VCaP (cell line): ENCODE data around the gene SAC3D1.

Source experiments
- H3K27ac ChIP-seq: fragments of 450-650 bp; 2 replicates; pipeline ENCODE4 v1.5.1; 2017
- TF ChIP-seq, protein P1 (sequence below): fragments of 450-650 bp; conservative IDR thresholded peaks from 2 replicates; pipeline ENCODE4 v1.5.1; 2017; ENCODE audit warnings: mild to moderate bottlenecking, moderate library complexity

The SAC3D1 gene

GRCh38 chr11:65040847-65041622, at the start of gene SAC3D1:
TSS of gene SAC3D1 (plus strand) at chr11:65041210. CDS start at chr11:65041293, 83 bp downstream.
- TF ChIP-seq, protein P1, sequence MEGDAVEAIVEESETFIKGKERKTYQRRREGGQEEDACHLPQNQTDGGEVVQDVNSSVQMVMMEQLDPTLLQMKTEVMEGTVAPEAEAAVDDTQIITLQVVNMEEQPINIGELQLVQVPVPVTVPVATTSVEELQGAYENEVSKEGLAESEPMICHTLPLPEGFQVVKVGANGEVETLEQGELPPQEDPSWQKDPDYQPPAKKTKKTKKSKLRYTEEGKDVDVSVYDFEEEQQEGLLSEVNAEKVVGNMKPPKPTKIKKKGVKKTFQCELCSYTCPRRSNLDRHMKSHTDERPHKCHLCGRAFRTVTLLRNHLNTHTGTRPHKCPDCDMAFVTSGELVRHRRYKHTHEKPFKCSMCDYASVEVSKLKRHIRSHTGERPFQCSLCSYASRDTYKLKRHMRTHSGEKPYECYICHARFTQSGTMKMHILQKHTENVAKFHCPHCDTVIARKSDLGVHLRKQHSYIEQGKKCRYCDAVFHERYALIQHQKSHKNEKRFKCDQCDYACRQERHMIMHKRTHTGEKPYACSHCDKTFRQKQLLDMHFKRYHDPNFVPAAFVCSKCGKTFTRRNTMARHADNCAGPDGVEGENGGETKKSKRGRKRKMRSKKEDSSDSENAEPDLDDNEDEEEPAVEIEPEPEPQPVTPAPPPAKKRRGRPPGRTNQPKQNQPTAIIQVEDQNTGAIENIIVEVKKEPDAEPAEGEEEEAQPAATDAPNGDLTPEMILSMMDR: no peak
- peak within 1 kb of the TSS; percentile 95 for H3K27ac ChIP-seq

DNA sequence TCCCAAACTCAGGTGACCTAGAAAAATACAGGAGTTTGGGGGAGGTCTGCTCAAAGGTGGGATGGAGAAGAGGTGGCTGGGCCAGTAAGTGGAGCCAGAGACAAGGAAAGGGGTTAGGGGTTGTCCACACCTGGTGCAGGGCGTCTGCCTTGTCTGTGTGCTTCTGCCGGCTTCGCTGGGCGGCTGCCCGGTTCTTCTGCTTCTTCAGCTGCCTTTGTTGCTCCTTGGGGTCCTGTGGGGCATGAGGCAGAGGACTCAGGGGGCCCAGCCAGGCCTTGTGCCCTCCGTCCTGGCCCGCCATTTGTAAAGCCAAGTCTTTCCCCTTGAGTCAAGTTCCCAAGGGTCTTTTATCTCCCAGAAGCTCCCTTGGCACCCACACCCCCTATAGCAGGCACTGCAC, 46.7 kb upstream of the SAC3D1 start:
- H3K27ac ChIP-seq: no peak overlapping the region
- TF ChIP-seq, protein P1: no peak

DNA sequence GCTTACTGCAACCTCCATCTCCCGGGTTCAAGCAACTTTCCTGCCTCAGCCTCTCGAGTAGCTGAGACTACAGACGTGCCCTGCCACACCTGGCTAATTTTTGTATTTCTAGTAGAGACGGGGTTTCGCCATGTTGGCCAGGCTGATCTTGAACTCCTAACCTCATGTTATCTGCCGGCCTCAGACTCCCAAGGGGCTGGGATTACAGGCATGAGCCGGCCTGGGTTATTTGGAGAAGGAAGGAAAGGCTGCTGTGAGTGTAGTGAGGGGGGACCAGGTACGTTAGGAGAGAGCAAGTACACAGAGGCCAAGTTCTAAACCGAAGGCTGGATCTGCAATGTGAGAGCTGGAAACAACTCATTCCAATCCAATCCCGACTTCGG, 44.7 kb upstream of the SAC3D1 start:
- TF ChIP-seq, protein P1: no peak
- peak overlapping the region; percentile 5; the same call in 1 of the 2 replicates for H3K27ac ChIP-seq

GRCh38 chr11:64996710-64997380, 44.2 kb upstream of the SAC3D1 start, which contains the start of gene BATF2:
TSS of gene BATF2 (minus strand) at chr11:64996971. CDS start at chr11:64996914, 57 bp downstream.
- TF ChIP-seq, protein P1: peak; percentile 69
- peak within 1 kb of the TSS; percentile 5; the same call in 1 of the 2 replicates for H3K27ac ChIP-seq

DNA sequence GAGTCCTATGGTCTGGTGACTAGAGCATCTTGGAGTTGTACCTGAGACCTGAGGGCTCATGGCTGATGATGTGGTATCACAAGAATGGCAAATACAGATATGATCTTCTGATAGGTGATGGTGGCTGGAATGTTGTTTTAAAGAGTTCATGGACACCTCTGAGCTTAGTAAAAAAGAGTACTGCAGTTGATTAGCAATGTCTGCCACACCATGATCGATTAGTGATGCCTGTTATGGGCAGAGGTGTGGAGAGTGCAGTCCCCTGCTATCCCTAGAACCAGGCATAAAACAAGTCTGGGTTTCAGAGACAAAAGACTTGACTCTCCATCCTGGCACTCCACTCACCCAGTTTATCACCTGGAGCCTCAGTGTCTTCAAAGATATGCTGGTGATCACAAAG, 42.9 kb upstream of the SAC3D1 start:
- TF ChIP-seq, protein P1: no peak
- H3K27ac ChIP-seq: no peak overlapping the region; the same call in 1 of the 2 replicates

DNA sequence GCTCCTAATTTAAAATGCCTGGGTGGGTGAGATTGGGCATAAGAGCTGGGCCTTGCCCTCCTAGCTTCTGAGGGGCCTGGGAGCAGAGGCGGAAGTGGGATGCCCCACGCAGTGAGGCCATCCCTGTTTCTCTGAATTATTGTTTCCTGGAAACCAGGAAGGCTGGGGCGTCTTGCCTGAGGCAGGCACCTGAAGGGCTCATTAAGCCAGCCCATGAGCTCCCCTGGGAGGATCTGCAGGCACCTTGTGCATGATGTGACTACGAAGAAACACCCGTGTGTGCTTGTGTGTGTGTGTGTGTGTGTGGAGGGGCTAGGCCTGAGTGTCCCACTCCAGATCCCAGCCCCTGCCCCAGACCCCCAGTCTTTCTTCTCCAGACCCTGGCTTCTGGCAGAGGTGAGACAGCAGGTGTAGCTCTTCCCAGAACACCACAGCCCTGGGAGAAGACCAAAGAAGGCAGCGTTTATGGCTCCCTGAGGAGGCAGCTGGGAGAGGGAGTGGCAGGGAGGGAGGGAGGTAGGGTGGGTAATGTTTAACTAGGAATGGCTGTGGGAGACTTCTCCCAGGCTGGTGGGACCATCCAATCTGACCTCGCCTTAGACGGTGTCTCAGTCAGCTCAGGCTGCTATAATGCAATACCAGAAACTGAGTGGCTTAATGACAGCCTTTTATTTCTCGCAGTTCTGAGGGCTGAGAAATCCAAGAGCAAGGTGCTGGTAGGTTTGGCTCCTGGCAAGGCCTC, 42.1 kb upstream of the SAC3D1 start:
- H3K27ac ChIP-seq: peak overlapping the region; percentile 30; the same call in 1 of the 2 replicates

More for the DNA sequence above, 42.1 kb upstream of the SAC3D1 start:
- TF ChIP-seq, protein P1: no peak
